Measurements from ENCODE around the gene FARSB. TPM values are rescaled to one million over a fixed set of nuclear protein-coding genes. Genes with fewer than 3 reads are reported as not detected.
A peak's percentile ranks its signal among the peaks of the same experiment; 100 is the strongest.
"Not testable (repeated sequence)": the region's sequence is repeated elsewhere in the genome, so short reads cannot be mapped to it uniquely, and the experiment has no call there.

Gene FARSB
- polyA plus RNA-seq (2013, experiment 1 of 2; ENCODE audit: insufficient read length), result 37.2 TPM
- polyA plus RNA-seq (2013, experiment 2 of 2; ENCODE audit: insufficient read length), result 37.6 TPM

- peak; percentile 96 for DNase-seq
Observed at GRCh38 chr2:222655787-222656525, at the start of gene FARSB. Gene FARSB (minus strand): TSS chr2:222656092. CDS start chr2:222656073, 19 bp downstream.

- no peak for DNase-seq
Observed at GRCh38 chr2:222703886-222704285, 48.0 kb upstream of the FARSB start.

DNA sequence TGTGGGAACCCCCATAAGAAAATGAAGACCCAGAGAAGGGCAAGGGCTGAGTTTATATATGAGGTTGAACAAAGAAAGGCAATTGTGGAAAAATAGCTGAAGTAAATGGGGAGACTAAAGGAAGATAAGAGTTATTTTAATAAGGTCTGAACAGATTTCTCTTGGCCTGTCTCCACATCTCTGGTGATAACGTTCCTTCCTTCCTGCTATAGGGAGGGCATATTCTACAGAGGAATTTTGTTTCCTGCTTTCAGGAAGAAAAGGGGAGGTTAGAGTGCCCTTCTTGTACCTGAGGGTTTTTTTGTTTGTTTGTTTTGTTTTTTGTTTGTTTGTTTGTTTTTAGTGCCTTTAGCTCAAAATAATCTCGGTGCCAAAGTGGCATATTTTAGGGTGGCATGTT is 47.2 kb upstream of the FARSB start:
- no peak for DNase-seq

- no peak for DNase-seq
Observed at GRCh38 chr2:222701721-222702131, 45.8 kb upstream of the FARSB start.

- no peak for DNase-seq
Observed at GRCh38 chr2:222701233-222701632, 45.3 kb upstream of the FARSB start.

GRCh38 chr2:222698276-222698675 is 42.4 kb upstream of the FARSB start:
- DNase-seq, result no peak

DNA sequence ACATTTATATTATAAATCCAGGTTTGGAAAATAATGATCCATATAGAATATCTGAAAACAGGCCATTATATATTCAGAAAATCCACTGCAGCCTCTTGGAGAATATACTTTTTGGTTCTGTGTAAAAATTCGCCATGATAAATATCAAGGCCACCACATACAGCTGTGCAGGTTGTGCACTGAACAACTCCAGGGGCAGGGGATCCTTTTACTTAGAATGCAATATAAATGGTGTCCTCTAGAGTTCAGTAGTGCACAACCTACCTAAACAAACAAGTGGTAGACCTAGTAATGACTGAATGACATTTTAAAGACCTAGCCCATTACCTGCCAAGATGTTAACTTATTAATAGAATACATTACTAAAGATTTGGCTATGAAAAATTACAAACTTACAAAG is 37.9 kb upstream of the FARSB start:
- DNase-seq, result peak; percentile 11

DNA sequence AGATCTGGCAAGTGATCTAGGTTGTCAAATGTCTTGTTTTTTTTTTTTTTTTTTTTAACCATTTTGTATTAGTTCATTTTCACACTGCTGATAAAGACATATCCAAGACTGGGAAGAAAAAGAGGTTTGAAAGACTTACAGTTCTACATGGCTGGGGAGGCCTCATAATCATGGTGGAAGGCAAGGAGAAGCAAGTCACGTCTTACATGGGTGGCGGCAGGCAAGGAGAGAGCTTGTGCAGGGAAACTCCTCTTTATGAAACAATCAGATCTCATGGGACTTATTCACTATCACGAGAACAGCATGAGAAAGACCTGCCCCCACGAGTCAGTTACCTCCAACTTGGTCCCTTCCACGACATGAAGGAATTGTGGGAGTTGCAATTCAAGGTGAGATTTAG is 37.5 kb upstream of the FARSB start:
- not testable (repeated sequence) for DNase-seq

DNA sequence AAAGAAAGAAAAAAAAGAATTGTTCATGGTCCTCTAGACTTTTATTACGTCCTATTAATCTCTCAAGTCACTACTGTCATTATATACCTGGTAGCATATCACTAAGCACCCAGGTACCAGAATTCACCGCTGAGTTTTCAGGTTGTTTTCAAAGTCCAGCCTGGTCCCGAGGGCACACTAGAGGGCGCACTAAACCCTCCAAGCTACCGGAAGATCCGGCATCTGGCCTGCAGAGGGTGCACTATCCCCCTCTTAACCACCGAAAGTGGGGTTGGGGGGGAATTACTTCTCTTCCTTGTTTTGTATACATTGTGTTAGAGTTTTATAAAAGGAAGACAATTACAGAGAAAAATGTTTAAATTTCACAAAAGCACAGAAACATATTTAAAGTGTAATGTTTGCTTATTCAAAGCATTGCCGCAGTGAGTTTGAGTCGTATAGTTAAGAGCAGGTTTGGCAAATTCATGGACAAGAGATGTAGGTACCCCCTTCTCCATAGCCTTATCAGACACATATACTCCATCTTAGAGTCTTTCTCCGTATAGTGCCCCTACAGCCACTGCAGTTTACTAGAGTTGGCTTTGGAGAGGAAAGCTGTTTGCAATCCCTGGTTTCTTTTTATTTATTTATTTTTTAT is 34.8 kb upstream of the FARSB start:
- DNase-seq, result peak; percentile 72

GRCh38 chr2:222689322-222689721 is 33.4 kb upstream of the FARSB start:
- no peak for DNase-seq

- peak; percentile 12 for DNase-seq
Observed at GRCh38 chr2:222688917-222689316, 33.0 kb upstream of the FARSB start.

- no peak for DNase-seq
Observed at GRCh38 chr2:222686086-222686750, 30.3 kb upstream of the FARSB start.

DNA sequence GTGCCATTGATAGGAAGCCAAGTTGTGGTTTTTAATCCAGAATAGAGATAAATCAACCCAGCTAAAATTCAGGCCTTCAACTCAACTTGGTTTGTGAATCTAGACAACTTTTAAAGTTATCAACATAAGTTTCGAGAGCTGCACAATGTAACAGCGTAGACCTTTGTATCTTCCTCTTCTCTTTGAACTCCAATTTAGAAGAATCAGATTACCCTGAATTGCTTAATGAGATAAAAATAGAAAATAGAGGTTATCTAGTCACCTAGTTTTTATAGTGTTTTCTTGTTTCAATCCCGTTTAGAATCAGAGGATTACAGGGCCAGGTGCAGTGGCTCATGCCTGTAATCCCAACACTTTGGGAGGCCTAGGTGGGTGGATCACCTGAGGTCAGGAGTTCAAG is 27.9 kb upstream of the FARSB start:
- DNase-seq, result no peak

GRCh38 chr2:222677981-222678380 is 22.1 kb upstream of the FARSB start:
- no peak for DNase-seq

- no peak for DNase-seq
Observed at GRCh38 chr2:222673883-222674282, 18.0 kb upstream of the FARSB start.

DNA sequence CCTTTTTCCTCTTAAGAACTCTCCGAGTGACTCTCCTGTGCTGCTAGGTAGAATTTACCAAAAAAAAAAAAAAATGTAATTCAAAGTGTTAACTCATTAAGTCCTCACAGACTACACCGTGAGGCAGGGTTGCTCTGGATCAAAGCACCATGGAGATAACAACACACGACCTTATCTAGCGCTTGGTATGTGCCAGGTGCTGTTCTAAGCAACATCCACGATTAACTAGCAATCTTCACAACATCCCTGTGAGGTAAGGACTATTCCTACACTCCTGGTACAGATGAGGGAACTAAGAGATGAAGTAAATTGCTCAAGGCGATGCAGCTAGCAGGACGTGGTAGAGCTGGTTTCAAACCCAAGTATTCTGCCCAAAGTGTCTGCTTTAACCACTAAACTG is 17.4 kb upstream of the FARSB start:
- DNase-seq, result no peak

GRCh38 chr2:222672068-222672401 is 16.1 kb upstream of the FARSB start:
- no peak for DNase-seq

- DNase-seq, result no peak
Observed at GRCh38 chr2:222671259-222672067, 15.6 kb upstream of the FARSB start, which contains the start of gene MOGAT1. Gene MOGAT1 (plus strand): TSS chr2:222671658. CDS start chr2:222671786, 128 bp downstream.

GRCh38 chr2:222670191-222671038 is 14.5 kb upstream of the FARSB start:
- no peak for DNase-seq

DNA sequence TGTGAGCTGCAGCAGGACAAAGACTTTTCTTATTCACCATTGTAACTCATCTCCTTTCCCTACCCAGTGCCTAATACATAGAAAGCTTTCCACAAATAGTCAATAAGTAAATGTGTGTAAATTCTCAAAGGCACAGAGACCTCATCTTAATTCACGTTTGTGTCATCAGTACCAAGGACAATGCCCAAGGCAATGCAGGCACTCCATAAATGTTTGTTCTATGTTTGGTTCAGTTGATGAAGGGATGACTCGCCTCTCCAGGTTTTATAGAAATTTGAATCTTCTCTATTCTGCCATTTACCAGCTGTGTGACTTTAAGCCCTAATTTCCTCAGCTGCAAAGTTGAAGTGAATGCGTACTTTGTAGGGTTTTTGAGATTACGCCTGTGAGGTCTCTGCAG is 13.5 kb upstream of the FARSB start:
- DNase-seq, result no peak

- DNase-seq, result no peak
Observed at GRCh38 chr2:222668494-222669154, 12.7 kb upstream of the FARSB start.

All from fibroblast of skin of abdomen (primary cell).